Measurements from ENCODE around the gene CDCA4.

CDCA4 gene

GRCh38 chr14:104984056-104984894 is 36.6 kb downstream of the CDCA4 start:
- DNase-seq: no peak

- no peak for DNase-seq
These were observed 37.6 kb downstream of the CDCA4 start for GRCh38 chr14:104983231-104983721.

- no peak for DNase-seq
These were observed 38.2 kb downstream of the CDCA4 start for GRCh38 chr14:104982548-104983230.

- DNase-seq: no peak
These were observed 39.0 kb downstream of the CDCA4 start for GRCh38 chr14:104981699-104982541.

GRCh38 chr14:104980611-104981531 is 40.0 kb downstream of the CDCA4 start:
- no peak for DNase-seq

GRCh38 chr14:104979758-104980610 is 40.9 kb downstream of the CDCA4 start:
- DNase-seq: no peak

- no peak for DNase-seq
These were observed 41.9 kb downstream of the CDCA4 start for GRCh38 chr14:104978746-104979691.

GRCh38 chr14:104977681-104978653 is 42.9 kb downstream of the CDCA4 start, which contains the start of gene AHNAK2:
Gene AHNAK2, minus strand, starts transcription at chr14:104978374. Its CDS starts 137 bp downstream, at chr14:104978237.
- no peak for DNase-seq

GRCh38 chr14:104977008-104977680 is 43.7 kb downstream of the CDCA4 start:
- no peak for DNase-seq

GRCh38 chr14:104976198-104977007 is 44.5 kb downstream of the CDCA4 start:
- peak; percentile 15 for DNase-seq

- DNase-seq: no peak
These were observed 45.2 kb downstream of the CDCA4 start for GRCh38 chr14:104975481-104976197.

- DNase-seq: no peak
These were observed 46.1 kb downstream of the CDCA4 start for GRCh38 chr14:104974665-104975390.

- DNase-seq: no peak
These were observed 46.7 kb downstream of the CDCA4 start for GRCh38 chr14:104974146-104974541.

GRCh38 chr14:104973385-104974145 is 47.3 kb downstream of the CDCA4 start:
- DNase-seq: no peak

- DNase-seq: peak; percentile 92
These were observed 47.8 kb downstream of the CDCA4 start for GRCh38 chr14:104973135-104973384.
